Right cardiac atrium (tissue), 5 donors: ENCODE data around the gene HMX2. TPM values are rescaled to one million over a fixed set of nuclear protein-coding genes. Genes with fewer than 3 reads are reported as not detected.
A peak's percentile ranks its signal among the peaks of the same experiment; 100 is the strongest.

Experiments used
- ATAC-seq, 2 donors: fragments of 200-7000 bp; cut with Tn5 transposase; one replicate each; pipeline versions ENCODE4 v1.8.0 to v1.9.1; 2020; ENCODE audit warnings: moderate library complexity in 2 of 2, mild to moderate bottlenecking in 1 of 2
- DNase-seq, 3 donors: peaks; one replicate each; pipeline ENCODE4 v3.0.0-alpha.2; 2020
- H3K27ac ChIP-seq: one replicate; pipeline ENCODE4 v1.5.1; 2013; ENCODE audit warnings: mild to moderate bottlenecking, low read length, control low read depth, moderate library complexity
- H3K27me3 ChIP-seq: one replicate; pipeline ENCODE4 v1.6.1; 2013; ENCODE audit not compliant: control insufficient read depth, insufficient read depth
- H3K4me1 ChIP-seq: one replicate; pipeline ENCODE4 v1.6.1; 2013; ENCODE audit warnings: low read length; ENCODE audit not compliant: control insufficient read depth, insufficient read depth
- H3K4me3 ChIP-seq: one replicate; pipeline ENCODE4 v1.5.1; 2013; ENCODE audit warnings: low read length, control low read depth
- H3K9me3 ChIP-seq: one replicate; pipeline ENCODE4 v1.6.1; 2013; ENCODE audit warnings: low read length; ENCODE audit not compliant: control insufficient read depth
- WGBS: extraction: QIAGEN DNeasy Blood & Tissue Kit; methylation state at CpG from one replicate; pipeline ENCODE4 v1.1.7; 2013; 5-methylcytosine and 5-hydroxymethylcytosine counted together
- intact Hi-C, 4 donors: fragments of 100-400 bp; cut with DNase I; formaldehyde crosslinking; loops; one replicate each; pipeline versions ENCODE4 v1.11.0 to v1.14.0; 2022 to 2023
- polyA plus RNA-seq: library from polyadenylated mRNA; stranded (reverse); fragments of 200-250 nt; gene quantifications from one replicate; pipeline ENCODE4 v1.2.3, GENCODE V29; 2013
- total RNA-seq, 4 donors: library from RNA; stranded (reverse); fragmentation: NEBNext Ultra II Directional; extraction: Animal tissue kit (Norgen Biotek cat#: 25700); gene quantifications; one replicate each; pipeline ENCODE4 v1.2.1, GENCODE V29; 2021
- donor health status: healthy with polysubstance abuse.
- donor health status: DM: no; HTN: yes; CAD: no.
- donor health status: DM: no; HTN: no; CAD: no.
- donor health status: DM: no; HTN: yes; CAD: no; lungs with severe emphysema.
- donor health status: DM: yes; HTN: yes; CAD: no.

Gene HMX2
- total and polyA plus RNA-seq, 5 donors: not detected

DNA sequence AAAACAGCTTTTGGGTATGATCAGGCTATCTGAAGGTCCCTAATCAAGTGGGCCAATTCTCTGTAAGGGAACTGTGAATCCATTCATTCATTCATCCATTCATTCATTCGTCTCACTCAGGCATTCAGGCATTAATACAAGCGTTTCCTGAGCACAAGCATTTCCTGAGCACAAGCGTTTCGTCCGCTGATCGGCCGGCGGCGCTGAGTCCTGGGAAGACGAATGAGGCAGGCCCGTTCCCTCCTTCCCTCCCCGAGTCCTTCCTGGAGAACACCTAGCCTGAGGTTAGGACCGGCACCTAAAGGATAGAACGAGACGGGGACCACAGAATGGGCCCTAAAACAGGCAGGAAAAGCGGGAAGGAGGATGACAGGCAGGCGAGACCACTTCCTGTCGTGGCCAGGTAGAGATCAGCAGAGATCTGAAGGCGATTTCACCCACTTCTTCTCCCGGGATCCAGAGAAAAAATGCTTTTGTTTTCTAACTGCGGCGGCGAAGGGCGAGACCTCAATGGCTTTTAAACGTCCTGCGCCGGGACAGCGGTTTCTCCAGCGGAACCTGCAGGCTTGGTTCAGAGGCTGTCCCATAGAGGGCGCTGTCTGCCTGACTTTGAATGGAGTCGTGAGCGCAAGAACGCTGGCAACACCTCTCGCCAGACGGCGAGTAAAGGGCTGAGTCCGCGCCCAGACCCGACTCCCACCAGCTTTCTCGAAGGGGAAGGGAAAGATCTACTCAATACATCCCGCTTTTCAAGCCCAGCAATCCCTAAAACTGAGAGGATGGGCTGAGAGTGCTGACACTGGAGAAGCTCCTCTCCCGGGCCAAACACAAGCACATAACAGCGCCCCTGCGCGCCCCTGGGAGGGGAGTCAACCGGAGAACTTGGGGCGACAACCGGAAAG is 15.1 kb upstream of the HMX2 start:
- peaks cover 6% of the 10 kb centered on the region for H3K4me1 ChIP-seq
- peak overlapping the region; percentile 28 for H3K4me3 ChIP-seq

DNA sequence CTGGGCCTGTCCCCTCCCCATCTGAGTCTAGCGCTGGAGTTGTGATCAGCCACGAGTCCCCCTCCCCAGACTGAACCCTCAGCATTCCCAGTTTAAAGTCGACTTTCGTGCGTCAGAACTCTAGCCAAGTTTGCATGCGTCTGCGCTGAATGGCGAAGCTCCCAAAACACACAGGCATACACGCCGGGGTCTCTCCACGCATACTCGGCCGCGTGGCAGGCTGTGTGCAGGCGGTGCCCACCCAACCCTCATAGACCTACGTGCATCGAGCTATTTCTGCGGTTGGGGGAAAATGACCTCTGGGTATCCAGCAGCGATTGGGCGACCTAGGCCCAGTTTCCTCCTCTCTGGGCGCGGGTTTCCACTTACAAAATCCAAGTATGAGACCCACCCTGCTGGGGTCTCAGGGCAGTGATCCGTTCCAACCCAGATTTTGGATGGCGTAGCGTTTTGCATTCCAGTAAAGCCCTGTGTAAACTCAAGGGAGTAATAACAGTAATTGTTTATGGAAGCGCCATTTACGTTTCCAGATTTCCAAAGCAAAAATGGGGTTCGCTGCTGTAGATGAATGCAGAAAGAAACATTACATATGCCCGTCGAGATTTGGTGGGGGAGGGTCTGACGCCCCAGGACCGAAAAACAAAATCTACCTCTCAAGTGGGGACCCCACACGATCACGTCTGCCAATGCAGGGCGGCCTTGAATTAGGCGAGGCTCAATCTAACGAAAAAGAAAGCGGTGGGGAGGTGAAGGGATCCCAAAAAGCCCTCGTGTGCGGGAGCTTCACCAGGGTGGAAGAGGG is 14.2 kb upstream of the HMX2 start:
- ATAC-seq (no peak), DNase-seq (peak in 1 of 3 donors; percentile 18)
- no peak overlapping the region for H3K4me3 ChIP-seq
- no peaks in the 10 kb centered on the region for H3K27me3 ChIP-seq
- no peak overlapping the region for H3K27ac ChIP-seq
- H3K4me1 ChIP-seq: peaks cover 6% of the 10 kb centered on the region
- 5% methylated on average over 40 of the region's 40 CpGs for WGBS
- intact Hi-C loops: loop anchor here (2.0 to 10.0 kb wide), 5 partner anchors 241 to 429 kb away; no protein-coding TSS in a partner anchor
- H3K9me3 ChIP-seq: no peaks in the 10 kb centered on the region

More for the DNA sequence above, 15.1 kb upstream of the HMX2 start:
- peak; percentile 87 to 93 (median 89) for DNase-seq
- no peaks in the 10 kb centered on the region for H3K9me3 ChIP-seq
- intact Hi-C loops: loop anchor here (2.0 to 10.0 kb wide), 5 partner anchors 242 to 430 kb away; no protein-coding TSS in a partner anchor
- WGBS: 1% methylated on average over 48 of the region's 48 CpGs
- no peak overlapping the region for H3K27ac ChIP-seq
- peak; percentile 80 to 82 for ATAC-seq
- H3K27me3 ChIP-seq: peaks cover 2% of the 10 kb centered on the region

DNA sequence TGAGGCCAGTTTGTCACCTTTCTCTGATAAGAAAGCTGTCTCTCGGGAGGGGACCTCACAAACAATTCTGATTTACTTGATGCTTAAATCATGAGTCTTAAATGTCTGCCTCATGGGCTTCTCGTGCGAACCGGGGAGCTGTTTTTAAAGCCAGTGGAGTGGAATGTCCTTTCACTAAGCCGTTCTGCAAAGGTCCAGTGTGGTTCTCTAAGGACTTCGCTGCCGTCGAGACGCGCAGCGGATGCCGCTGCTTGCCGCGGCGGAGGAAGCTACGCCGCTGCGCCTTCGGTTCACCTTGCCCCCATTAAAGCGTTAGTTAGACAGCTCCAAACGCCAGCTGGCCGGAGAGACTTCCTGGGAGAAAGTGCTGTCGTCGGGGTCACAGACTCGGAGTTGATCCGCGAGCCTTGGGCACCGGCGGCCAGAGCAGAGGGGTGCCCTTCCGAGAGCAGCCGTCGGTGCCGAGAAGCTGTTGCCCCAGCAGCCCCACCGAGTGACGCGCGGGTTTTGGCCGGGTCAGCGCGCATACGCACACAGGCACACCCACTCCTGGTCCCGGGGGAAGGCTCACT is 13.5 kb upstream of the HMX2 start:
- intact Hi-C loops: loop anchor here in 2 of 4 donors (5.0 to 10.0 kb wide), 3 partner anchors 240 to 428 kb away; no protein-coding TSS in a partner anchor
- Histone ChIP-seq H3K4me3 (no peak overlapping the region), H3K27me3 (no peaks in the 10 kb centered on the region), H3K27ac (no peak overlapping the region), H3K9me3 (no peaks in the 10 kb centered on the region), H3K4me1 (peaks cover 6% of the 10 kb centered on the region)
- DNase-seq (peak in 1 of 3 donors; percentile 60), ATAC-seq (peak in 1 of 2 donors; percentile 26)
- WGBS: 2% methylated on average over 42 of the region's 42 CpGs

DNA sequence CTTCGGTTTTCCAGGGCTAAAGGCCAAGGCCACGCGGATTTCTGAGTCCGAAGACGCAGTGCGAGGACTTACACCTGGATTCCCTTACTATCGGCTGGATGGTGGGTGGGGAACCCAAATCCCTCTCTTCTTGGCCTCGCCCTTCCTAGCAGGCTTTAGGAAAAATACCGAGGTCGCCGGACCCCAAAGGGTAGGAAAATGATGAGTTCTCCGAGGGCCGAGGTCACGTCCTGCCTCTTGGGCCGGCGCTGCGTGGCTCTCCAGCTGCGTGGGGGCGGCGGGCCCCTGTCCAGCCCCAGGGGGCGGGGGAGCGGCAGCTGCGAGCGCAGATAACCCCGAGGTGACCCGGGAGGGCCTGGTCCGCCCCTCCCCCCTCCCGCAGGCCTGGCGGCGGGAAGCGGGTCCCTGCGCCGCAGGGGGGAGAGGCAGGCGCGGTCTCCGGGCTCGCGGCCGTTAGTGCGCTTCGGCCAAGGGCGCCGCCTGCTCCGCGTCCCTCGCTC is 13.0 kb upstream of the HMX2 start:
- ATAC-seq: no peak
- peak in 1 of 3 donors; percentile 20 for DNase-seq
- intact Hi-C loops: loop anchor here in 2 of 4 donors (5.0 to 10.0 kb wide), 3 partner anchors 240 to 427 kb away; no protein-coding TSS in a partner anchor
- Histone ChIP-seq H3K4me3 (no peak overlapping the region), H3K27ac (no peak overlapping the region), H3K9me3 (no peaks in the 10 kb centered on the region), H3K4me1 (peaks cover 6% of the 10 kb centered on the region), H3K27me3 (no peaks in the 10 kb centered on the region)
- 1% methylated on average over 46 of the region's 46 CpGs for WGBS

DNA sequence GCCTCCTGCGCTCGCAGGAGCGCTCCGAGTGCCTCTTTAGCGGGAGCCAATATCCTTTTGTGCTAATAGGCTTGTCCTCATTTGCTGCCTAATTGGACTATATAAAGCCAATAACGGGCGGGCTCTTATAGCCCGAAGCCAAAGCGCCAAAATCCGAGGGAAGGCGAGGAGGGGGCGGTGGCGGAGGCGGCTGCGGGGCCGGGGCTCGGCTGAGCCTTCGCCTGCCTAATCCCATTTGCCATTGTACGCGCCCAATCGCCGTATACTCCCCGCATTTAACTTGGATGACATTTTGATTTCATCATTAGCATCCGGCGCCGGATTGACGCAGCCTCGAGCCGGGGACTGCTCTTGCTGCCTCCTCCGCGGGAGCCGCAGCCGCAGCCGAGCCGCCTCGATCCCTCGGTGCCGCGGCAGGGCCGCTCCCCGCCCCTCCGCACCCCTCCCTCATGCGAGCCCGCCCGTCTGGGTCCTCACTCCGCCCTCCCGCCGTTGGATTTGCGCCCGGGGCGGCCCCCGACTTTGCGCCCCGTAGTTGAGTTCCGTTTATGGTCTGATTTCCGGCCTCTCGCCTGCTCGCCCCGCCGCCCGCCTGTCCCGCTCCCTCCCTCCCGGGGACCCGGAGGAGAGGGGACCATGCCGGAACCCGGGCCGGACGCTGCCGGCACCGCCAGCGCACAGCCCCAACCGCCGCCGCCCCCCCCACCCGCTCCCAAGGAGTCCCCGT is 12.4 kb upstream of the HMX2 start, which contains the start of gene HMX3:
Gene HMX3, plus strand, starts transcription at position 556 of the 727 bp plus-strand sequence. Its CDS starts 81 bp downstream, at position 637.
- intact Hi-C loops: loop anchor here in 1 of 4 donors (10.0 kb wide), 2 partner anchors 239 to 419 kb away; no protein-coding TSS in a partner anchor
- Histone ChIP-seq H3K27ac (no peak within 1 kb of the TSS), H3K4me3 (peak within 1 kb of the TSS; percentile 23), H3K4me1 (peaks cover 6% of the 10 kb centered on the region), H3K27me3 (no peaks in the 10 kb centered on the region), H3K9me3 (no peaks in the 10 kb centered on the region)
- under 1% methylated on average over 76 of the region's 76 CpGs for WGBS
- ATAC-seq (peak in 1 of 2 donors; percentile 22), DNase-seq (peak in 2 of 3 donors; percentile 52 to 53)

DNA sequence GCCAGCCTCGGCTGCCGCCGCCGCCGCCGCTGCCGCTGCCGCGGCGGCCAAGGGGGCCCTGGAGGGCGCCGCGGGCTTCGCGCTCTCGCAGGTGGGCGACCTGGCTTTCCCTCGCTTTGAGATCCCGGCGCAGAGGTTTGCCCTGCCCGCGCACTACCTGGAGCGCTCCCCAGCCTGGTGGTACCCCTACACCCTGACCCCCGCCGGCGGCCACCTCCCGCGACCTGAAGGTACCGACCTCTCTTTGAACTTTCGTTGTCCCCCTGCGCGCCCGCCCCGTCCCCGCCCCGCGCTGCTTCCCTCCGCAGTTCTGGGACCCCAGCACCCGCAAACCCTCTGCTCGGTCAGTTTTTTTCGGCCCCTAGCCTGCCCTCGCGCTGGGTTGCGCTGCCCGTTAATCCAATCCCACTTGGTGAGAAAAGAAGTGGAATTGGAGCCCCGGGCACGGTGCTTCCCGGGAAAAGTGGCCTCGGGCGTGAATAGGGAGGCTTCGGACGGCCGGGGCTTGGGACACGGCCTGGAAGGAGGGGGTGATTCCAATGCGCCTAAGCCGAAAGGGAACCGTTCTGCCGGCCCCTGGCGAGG is 11.6 kb upstream of the HMX2 start:
- Histone ChIP-seq H3K27ac (no peak overlapping the region), H3K4me1 (peaks cover 6% of the 10 kb centered on the region), H3K27me3 (no peaks in the 10 kb centered on the region), H3K9me3 (no peaks in the 10 kb centered on the region), H3K4me3 (peak overlapping the region; percentile 23)
- ATAC-seq (no peak), DNase-seq (peak in 1 of 3 donors; percentile 61)
- 2% methylated on average over 59 of the region's 59 CpGs for WGBS
- intact Hi-C loops: loop anchor here in 1 of 4 donors (10.0 kb wide), 2 partner anchors 238 to 418 kb away; no protein-coding TSS in a partner anchor

DNA sequence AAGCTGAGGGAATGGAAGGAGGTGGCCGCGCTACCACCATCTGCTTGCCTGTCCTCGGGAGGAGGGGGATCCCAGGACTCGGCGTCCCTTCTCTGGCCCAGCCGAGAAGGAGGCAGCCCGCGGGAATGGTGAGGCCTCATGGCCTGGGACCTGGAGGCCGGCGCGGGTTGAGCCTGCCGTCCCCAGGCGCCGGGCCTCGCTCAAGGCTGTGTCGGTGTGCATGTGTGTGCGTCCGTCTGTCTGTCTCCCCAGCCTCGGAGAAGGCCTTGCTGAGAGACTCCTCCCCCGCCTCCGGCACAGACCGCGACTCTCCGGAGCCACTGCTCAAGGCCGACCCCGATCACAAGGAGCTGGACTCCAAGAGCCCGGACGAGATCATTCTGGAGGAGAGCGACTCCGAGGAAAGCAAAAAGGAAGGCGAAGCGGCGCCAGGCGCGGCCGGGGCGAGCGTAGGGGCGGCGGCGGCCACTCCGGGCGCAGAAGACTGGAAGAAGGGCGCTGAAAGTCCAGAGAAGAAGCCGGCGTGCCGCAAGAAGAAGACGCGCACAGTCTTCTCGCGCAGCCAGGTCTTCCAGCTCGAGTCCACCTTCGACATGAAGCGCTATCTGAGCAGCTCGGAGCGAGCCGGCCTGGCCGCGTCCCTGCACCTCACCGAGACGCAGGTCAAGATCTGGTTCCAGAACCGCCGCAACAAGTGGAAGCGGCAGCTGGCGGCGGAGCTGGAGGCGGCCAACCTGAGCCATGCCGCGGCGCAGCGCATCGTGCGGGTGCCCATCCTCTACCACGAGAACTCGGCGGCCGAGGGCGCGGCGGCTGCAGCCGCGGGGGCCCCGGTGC is 10.9 kb upstream of the HMX2 start:
- no peak for ATAC-seq
- intact Hi-C loops: loop anchor here in 1 of 4 donors (10.0 kb wide), 2 partner anchors 238 to 418 kb away; no protein-coding TSS in a partner anchor
- Histone ChIP-seq H3K4me1 (peaks cover 6% of the 10 kb centered on the region), H3K27me3 (no peaks in the 10 kb centered on the region), H3K4me3 (peak overlapping the region; percentile 24), H3K9me3 (no peaks in the 10 kb centered on the region), H3K27ac (no peak overlapping the region)
- DNase-seq: peak in 1 of 3 donors; percentile 55
- 1% methylated on average over 83 of the region's 83 CpGs for WGBS

DNA sequence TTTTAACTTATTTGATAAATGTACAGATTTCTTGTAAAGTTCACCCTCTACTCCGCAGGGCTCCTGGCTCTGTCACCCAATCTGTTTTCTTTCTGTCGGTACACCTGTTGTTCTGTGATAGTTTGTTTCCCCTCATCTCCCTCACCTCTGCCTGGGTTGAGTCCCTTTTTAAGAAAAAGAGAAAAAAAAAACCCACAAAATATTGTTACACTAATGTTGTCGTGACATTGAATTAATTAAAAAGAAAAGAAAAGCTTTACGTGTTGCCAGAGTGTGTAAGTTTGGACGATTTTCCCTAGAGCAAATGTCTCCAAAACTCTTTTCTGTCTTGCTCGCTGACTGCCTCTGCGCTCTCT is 8.8 kb upstream of the HMX2 start:
- 10% methylated on average over 7 of the region's 7 CpGs for WGBS
- H3K27ac ChIP-seq: no peak overlapping the region
- no peaks in the 10 kb centered on the region for H3K27me3 ChIP-seq
- peaks cover 4% of the 10 kb centered on the region for H3K4me1 ChIP-seq
- no peak for ATAC-seq
- H3K4me3 ChIP-seq: no peak overlapping the region
- intact Hi-C loops: loop anchor here in 1 of 4 donors (10.0 kb wide), 2 partner anchors 236 to 416 kb away; no protein-coding TSS in a partner anchor
- no peak for DNase-seq
- no peaks in the 10 kb centered on the region for H3K9me3 ChIP-seq
